Fibroblast of mammary gland (primary cell): ENCODE measurements around the gene FMN1.

Source experiments
- DNase-seq: peaks from one replicate; pipeline ENCODE4 v3.0.0-alpha.2; 2010; ENCODE audit warnings: low read depth
- H3K4me3 ChIP-seq: 2 replicates; pipeline ENCODE4 v1.5.1; 2011; ENCODE audit warnings: low read depth, mild to moderate bottlenecking, low read length, moderate library complexity; ENCODE audit not compliant: control insufficient read depth
- TF ChIP-seq, protein P1 (sequence below): conservative IDR thresholded peaks from 2 replicates; pipeline ENCODE4 v1.5.1; 2011; ENCODE audit warnings: low read depth, low read length, inconsistent platforms; ENCODE audit not compliant: control insufficient read depth, insufficient read depth

The FMN1 gene

GRCh38 chr15:32919749-32920414, 274.6 kb downstream of the FMN1 start:
- H3K4me3 ChIP-seq: no peak overlapping the region
- TF ChIP-seq, protein P1, sequence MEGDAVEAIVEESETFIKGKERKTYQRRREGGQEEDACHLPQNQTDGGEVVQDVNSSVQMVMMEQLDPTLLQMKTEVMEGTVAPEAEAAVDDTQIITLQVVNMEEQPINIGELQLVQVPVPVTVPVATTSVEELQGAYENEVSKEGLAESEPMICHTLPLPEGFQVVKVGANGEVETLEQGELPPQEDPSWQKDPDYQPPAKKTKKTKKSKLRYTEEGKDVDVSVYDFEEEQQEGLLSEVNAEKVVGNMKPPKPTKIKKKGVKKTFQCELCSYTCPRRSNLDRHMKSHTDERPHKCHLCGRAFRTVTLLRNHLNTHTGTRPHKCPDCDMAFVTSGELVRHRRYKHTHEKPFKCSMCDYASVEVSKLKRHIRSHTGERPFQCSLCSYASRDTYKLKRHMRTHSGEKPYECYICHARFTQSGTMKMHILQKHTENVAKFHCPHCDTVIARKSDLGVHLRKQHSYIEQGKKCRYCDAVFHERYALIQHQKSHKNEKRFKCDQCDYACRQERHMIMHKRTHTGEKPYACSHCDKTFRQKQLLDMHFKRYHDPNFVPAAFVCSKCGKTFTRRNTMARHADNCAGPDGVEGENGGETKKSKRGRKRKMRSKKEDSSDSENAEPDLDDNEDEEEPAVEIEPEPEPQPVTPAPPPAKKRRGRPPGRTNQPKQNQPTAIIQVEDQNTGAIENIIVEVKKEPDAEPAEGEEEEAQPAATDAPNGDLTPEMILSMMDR: no peak
- peak; percentile 98 for DNase-seq

DNA sequence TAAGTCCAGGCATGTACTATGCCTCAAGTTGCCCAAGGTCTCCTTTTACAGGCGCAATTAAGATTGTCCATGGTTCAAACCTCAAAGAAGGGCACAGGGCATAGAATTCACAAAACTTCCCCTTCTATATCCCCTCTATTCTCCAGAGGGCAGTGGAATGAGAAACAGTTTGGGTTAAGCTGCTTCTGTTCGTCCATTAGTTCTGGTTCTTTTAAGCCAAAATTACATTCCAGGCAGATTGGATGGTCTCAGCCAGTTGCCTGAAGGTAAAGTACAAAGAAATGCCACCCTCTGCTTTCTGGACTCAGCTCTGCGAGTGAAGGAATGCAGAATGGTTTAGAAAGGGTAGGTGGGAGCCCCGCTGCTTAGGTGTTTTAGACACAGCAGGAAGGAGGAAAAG, 276.0 kb downstream of the FMN1 start:
- DNase-seq: no peak
- H3K4me3 ChIP-seq: no peak overlapping the region
- TF ChIP-seq, protein P1: no peak

DNA sequence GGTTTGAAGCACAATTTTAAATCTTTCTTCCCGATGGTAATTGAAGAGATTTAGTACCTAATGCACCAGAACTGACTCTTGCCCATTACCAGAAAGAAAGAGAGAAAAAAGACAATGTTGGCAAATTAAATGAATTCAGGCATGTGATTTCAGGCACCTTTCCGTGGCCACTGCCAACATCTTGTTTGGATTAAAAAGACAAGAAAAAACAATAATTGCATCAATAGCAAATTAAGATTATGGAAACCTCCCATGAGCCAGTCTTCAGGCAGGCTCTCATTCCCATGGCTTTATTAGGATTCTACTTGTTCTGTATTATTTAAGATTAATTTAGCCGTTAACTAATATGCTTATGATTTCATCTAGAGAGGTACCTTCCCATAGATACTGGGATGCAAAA, 283.7 kb downstream of the FMN1 start:
- H3K4me3 ChIP-seq: no peak overlapping the region
- TF ChIP-seq, protein P1: no peak
- no peak for DNase-seq

- DNase-seq: peak; percentile 60
- no peak overlapping the region for H3K4me3 ChIP-seq
- TF ChIP-seq, protein P1: no peak
Observed at GRCh38 chr15:32909431-32909830, 285.1 kb downstream of the FMN1 start.

GRCh38 chr15:32908872-32909271, 285.6 kb downstream of the FMN1 start:
- DNase-seq: peak; percentile 5
- no peak overlapping the region for H3K4me3 ChIP-seq

DNA sequence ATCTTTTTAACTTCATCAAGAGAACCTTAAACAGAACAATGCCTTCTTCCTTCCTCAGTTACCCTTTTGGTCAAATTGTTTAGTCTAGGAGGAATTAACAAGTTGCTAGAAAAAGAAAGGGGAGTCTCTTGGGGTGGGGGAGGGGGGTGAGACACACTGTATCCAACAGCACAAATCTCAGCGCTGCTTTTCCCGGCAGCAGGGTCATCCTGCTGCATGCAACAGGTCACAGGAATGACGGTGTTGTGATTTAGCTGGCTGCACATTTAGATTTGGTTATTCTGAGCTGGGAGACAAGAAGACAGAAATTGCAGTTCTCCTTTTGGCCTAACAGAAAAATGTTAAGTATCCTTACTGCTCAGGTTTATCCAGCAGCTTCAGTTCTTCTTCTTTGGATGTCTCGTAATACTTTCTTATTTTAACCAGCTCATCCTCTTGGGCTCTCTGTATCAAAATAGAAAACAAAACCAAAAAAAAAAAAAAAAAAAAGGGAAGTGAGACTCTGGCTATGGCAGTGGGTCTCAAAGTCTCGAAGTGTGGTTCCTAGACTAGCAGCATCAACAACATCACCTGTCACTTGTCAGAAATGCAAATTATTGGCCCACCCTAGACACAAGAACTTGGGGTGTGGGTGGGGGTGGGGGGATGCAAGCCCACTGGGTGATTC, 286.2 kb downstream of the FMN1 start:
- H3K4me3 ChIP-seq: no peak overlapping the region
- TF ChIP-seq, protein P1: no peak
- peak; percentile 19 for DNase-seq

More at GRCh38 chr15:32908872-32909271, 285.6 kb downstream of the FMN1 start:
- TF ChIP-seq, protein P1: no peak

DNA sequence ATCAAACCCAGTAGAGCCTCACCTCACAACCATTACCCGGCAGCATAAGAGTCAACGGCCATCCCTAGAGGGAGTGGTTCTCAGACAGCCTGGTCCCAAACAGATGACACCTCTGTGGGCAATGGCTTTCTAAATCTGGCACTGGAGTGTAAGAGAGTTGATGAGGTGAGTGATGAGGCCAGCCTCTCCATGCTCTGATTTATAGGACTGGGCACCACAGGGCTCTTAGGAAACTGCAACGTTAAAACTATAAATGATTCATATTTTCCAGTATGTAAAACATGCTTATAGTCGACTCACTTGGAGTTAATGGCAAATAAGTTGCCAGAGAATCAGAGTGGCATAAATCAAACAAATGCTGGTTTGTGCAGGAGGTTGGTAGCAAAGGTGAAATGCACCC, 289.0 kb downstream of the FMN1 start:
- TF ChIP-seq, protein P1: no peak
- DNase-seq: peak; percentile 17
- no peak overlapping the region for H3K4me3 ChIP-seq
